Adipocyte (in vitro differentiated cells): Measurements from ENCODE around the gene SLC9A9.

Experiments
- DNase-seq: peaks from one replicate; pipeline ENCODE4 v3.0.0-alpha.2; 2015; ENCODE audit warnings: low read depth
- H3K27me3 ChIP-seq: replicated peaks from 2 replicates; pipeline ENCODE4 v1.7.0; 2013; ENCODE audit warnings: mild to moderate bottlenecking, low read length, moderate library complexity; ENCODE audit not compliant: control insufficient read depth, insufficient read depth
- H3K36me3 ChIP-seq: 2 replicates; pipeline ENCODE4 v1.7.0; 2013; ENCODE audit warnings: low read length, mild to moderate bottlenecking, moderate library complexity; ENCODE audit not compliant: control insufficient read depth, insufficient read depth, severe bottlenecking
- H3K4me1 ChIP-seq: 2 replicates; pipeline ENCODE4 v1.7.0; 2013; ENCODE audit warnings: mild to moderate bottlenecking, low read length, moderate library complexity; ENCODE audit not compliant: control insufficient read depth, insufficient read depth
- H3K4me3 ChIP-seq: 2 replicates; pipeline ENCODE4 v1.7.0; 2013; ENCODE audit warnings: mild to moderate bottlenecking, low read length, moderate library complexity
- H3K9ac ChIP-seq: 2 replicates; pipeline ENCODE4 v1.7.0; 2013; ENCODE audit warnings: mild to moderate bottlenecking, low read length, moderate library complexity
- H3K9me3 ChIP-seq: 2 replicates; pipeline ENCODE4 v1.7.0; 2013; ENCODE audit warnings: mild to moderate bottlenecking, low read length, moderate library complexity; ENCODE audit not compliant: control insufficient read depth

SLC9A9 gene

GRCh38 chr3:143358793-143359491 lies 489.3 kb downstream of the SLC9A9 start:
- no peaks in the 10 kb centered on the region for H3K27me3 ChIP-seq
- no peak overlapping the region for H3K9ac ChIP-seq

GRCh38 chr3:143358155-143358792 lies 490.0 kb downstream of the SLC9A9 start:
- Histone ChIP-seq H3K9me3 (no peaks in the 10 kb centered on the region), H3K27me3 (no peaks in the 10 kb centered on the region), H3K36me3 (no peaks in the 10 kb centered on the region)

More at GRCh38 chr3:143358793-143359491, 489.3 kb downstream of the SLC9A9 start:
- H3K9me3 ChIP-seq = no peaks in the 10 kb centered on the region
- DNase-seq = no peak
- H3K4me1 ChIP-seq = peaks cover 9% of the 10 kb centered on the region
- no peaks in the 10 kb centered on the region for H3K36me3 ChIP-seq
- no peak overlapping the region for H3K4me3 ChIP-seq

GRCh38 chr3:143357700-143358099 lies 490.6 kb downstream of the SLC9A9 start:
- Histone ChIP-seq H3K9ac (no peak overlapping the region), H3K36me3 (no peaks in the 10 kb centered on the region), H3K9me3 (no peaks in the 10 kb centered on the region), H3K27me3 (no peaks in the 10 kb centered on the region), H3K4me1 (peaks cover 7% of the 10 kb centered on the region), H3K4me3 (no peak overlapping the region)
- DNase-seq = no peak

More at GRCh38 chr3:143358155-143358792, 490.0 kb downstream of the SLC9A9 start:
- H3K9ac ChIP-seq = no peak overlapping the region
- H3K4me3 ChIP-seq = no peak overlapping the region
- peaks cover 9% of the 10 kb centered on the region for H3K4me1 ChIP-seq
- no peak for DNase-seq

- Histone ChIP-seq H3K4me3 (no peak overlapping the region), H3K4me1 (peaks cover 7% of the 10 kb centered on the region), H3K9ac (no peak overlapping the region), H3K27me3 (no peaks in the 10 kb centered on the region), H3K9me3 (no peaks in the 10 kb centered on the region), H3K36me3 (no peaks in the 10 kb centered on the region)
- no peak for DNase-seq
These were observed 491.4 kb downstream of the SLC9A9 start for GRCh38 chr3:143356839-143357238.

GRCh38 chr3:143354342-143354741 lies 493.9 kb downstream of the SLC9A9 start:
- Histone ChIP-seq H3K36me3 (no peaks in the 10 kb centered on the region), H3K9ac (no peak overlapping the region), H3K4me3 (no peak overlapping the region), H3K4me1 (peaks cover 4% of the 10 kb centered on the region), H3K9me3 (no peaks in the 10 kb centered on the region), H3K27me3 (no peaks in the 10 kb centered on the region)
- no peak for DNase-seq

GRCh38 chr3:143352850-143353550 lies 495.3 kb downstream of the SLC9A9 start:
- Histone ChIP-seq H3K27me3 (no peaks in the 10 kb centered on the region), H3K4me3 (no peak overlapping the region), H3K9ac (no peak overlapping the region), H3K4me1 (peaks cover 4% of the 10 kb centered on the region), H3K9me3 (no peaks in the 10 kb centered on the region), H3K36me3 (no peaks in the 10 kb centered on the region)
- DNase-seq = no peak

- Histone ChIP-seq H3K4me1 (peaks cover 4% of the 10 kb centered on the region), H3K27me3 (no peaks in the 10 kb centered on the region), H3K9ac (no peak overlapping the region), H3K36me3 (no peaks in the 10 kb centered on the region), H3K4me3 (no peak overlapping the region), H3K9me3 (no peaks in the 10 kb centered on the region)
- DNase-seq = no peak
These were observed 496.2 kb downstream of the SLC9A9 start for GRCh38 chr3:143351895-143352608.

GRCh38 chr3:143351354-143351753 lies 496.9 kb downstream of the SLC9A9 start:
- Histone ChIP-seq H3K4me3 (no peak overlapping the region), H3K9me3 (no peaks in the 10 kb centered on the region), H3K27me3 (no peaks in the 10 kb centered on the region), H3K9ac (no peak overlapping the region), H3K36me3 (no peaks in the 10 kb centered on the region), H3K4me1 (peaks cover 4% of the 10 kb centered on the region)
- DNase-seq = no peak

GRCh38 chr3:143349455-143349854 lies 498.8 kb downstream of the SLC9A9 start:
- Histone ChIP-seq H3K27me3 (no peaks in the 10 kb centered on the region), H3K4me1 (peaks cover 4% of the 10 kb centered on the region), H3K9ac (no peak overlapping the region), H3K36me3 (no peaks in the 10 kb centered on the region), H3K9me3 (no peaks in the 10 kb centered on the region), H3K4me3 (no peak overlapping the region)
- DNase-seq = no peak

- no peaks in the 10 kb centered on the region for H3K27me3 ChIP-seq
- H3K36me3 ChIP-seq = no peaks in the 10 kb centered on the region
- peaks cover 4% of the 10 kb centered on the region for H3K4me1 ChIP-seq
- no peak for DNase-seq
- no peak overlapping the region for H3K4me3 ChIP-seq
- H3K9me3 ChIP-seq = no peaks in the 10 kb centered on the region
- H3K9ac ChIP-seq = no peak overlapping the region
These were observed 499.6 kb downstream of the SLC9A9 start for GRCh38 chr3:143348486-143349327.
